ENCODE data around the gene CYBA. TPM values are rescaled to one million over a fixed set of nuclear protein-coding genes. Genes with fewer than 3 reads are reported as not detected.

The CYBA gene
- polyA plus RNA-seq, 4 donors = 61.1 to 320 (median 175) TPM

DNA sequence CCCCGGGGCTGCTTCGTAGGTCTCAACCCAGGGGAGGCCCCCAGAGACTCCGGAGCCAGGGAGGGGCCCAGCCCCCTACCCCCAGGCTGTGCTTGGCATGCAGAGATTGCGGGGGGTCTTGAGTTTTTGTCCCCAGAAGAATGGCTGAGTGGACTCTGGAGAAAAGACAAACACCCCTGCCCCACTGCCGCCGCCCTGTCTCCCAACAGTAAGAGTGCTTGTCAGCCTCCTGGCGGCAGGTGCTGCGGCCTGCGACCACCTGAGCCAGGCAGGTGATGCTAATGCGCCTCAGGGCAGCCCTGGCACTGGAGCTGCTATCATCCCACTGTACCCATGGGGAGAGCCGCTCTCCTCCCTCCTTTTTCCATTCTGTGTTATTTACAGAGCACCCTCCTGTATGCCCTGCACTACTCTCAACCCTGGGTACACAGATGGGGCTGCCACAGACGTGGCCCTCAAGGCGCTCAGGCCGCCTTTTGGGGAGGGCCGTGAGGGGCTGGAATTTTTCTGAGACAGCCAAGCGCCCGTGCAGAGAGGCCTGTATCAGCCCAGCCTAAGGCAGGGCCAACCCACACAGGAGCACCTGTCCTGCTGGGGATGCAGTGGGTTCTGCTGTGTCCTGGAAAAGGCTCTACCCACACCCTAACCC lies 15.1 kb downstream of the CYBA start:
- Histone ChIP-seq H3K36me3 (ENCODE audit: control insufficient read depth in 3 of 3, insufficient read depth in 2 of 3, low read depth in 1 of 3, low read length in 3 of 3) (peaks cover 7 to 27% (median 7%) of the 10 kb centered on the region in 3 donors), H3K4me1 (ENCODE audit: control insufficient read depth in 3 of 3, insufficient read depth in 2 of 3, low read depth in 1 of 3, low read length in 2 of 3) (peaks cover 0 to 25% (median 4%) of the 10 kb centered on the region in 3 donors), H3K4me3 (ENCODE audit: low read depth in 1 of 3, low read length in 3 of 3) (no peak overlapping the region), H3K27me3 (ENCODE audit: control insufficient read depth in 3 of 3, insufficient read depth in 3 of 3, low read length in 3 of 3) (peaks cover 0 to 50% (median 13%) of the 10 kb centered on the region in 3 donors), H3K9me3 (ENCODE audit: control insufficient read depth in 2 of 2, insufficient read depth in 1 of 2, low read depth in 1 of 2, low read length in 1 of 2) (no peaks in the 10 kb centered on the region), H3K27ac (ENCODE audit: low read depth in 1 of 3, low read length in 2 of 3) (peak overlapping the region in 1 of 3 donors; percentile 3)
- FAIRE-seq = no peak
- WGBS, 3 donors = 87 to 91% (median 89%) methylated on average over 17 of the region's 17 CpGs
- no peak for DNase-seq

- Histone ChIP-seq H3K36me3 (ENCODE audit: control insufficient read depth in 3 of 3, insufficient read depth in 2 of 3, low read depth in 1 of 3, low read length in 3 of 3) (peaks cover 7 to 33% (median 10%) of the 10 kb centered on the region in 3 donors), H3K4me3 (ENCODE audit: low read depth in 1 of 3, low read length in 3 of 3) (peak overlapping the region in 1 of 3 donors; percentile 61), H3K27me3 (ENCODE audit: control insufficient read depth in 3 of 3, insufficient read depth in 3 of 3, low read length in 3 of 3) (peaks cover 0 to 43% (median 12%) of the 10 kb centered on the region in 3 donors), H3K9me3 (ENCODE audit: control insufficient read depth in 2 of 2, insufficient read depth in 1 of 2, low read depth in 1 of 2, low read length in 1 of 2) (no peaks in the 10 kb centered on the region), H3K27ac (ENCODE audit: low read depth in 1 of 3, low read length in 2 of 3) (peak overlapping the region in 1 of 3 donors; percentile 32), H3K4me1 (ENCODE audit: control insufficient read depth in 3 of 3, insufficient read depth in 2 of 3, low read depth in 1 of 3, low read length in 2 of 3) (peaks cover 0 to 25% (median 4%) of the 10 kb centered on the region in 3 donors)
- no peak for FAIRE-seq
- WGBS, 3 donors = 38 to 47% (median 41%) methylated on average over 25 to 28 of the region's 28 CpGs
- DNase-seq = no peak
Observed at GRCh38 chr16:88634994-88635670, 15.7 kb downstream of the CYBA start.

- peak overlapping the region in 2 of 3 donors; percentile 49 to 59 for H3K27ac ChIP-seq (ENCODE audit: low read depth in 1 of 3, low read length in 2 of 3)
- H3K36me3 ChIP-seq (ENCODE audit: control insufficient read depth in 3 of 3, insufficient read depth in 2 of 3, low read depth in 1 of 3, low read length in 3 of 3) = peaks cover 7 to 41% (median 15%) of the 10 kb centered on the region in 3 donors
- peaks cover 0 to 35% (median 10%) of the 10 kb centered on the region in 3 donors for H3K27me3 ChIP-seq (ENCODE audit: control insufficient read depth in 3 of 3, insufficient read depth in 3 of 3, low read length in 3 of 3)
- WGBS, 3 donors = 3 to 5% (median 3%) methylated on average over 65 to 82 of the region's 82 CpGs
- no peak for FAIRE-seq
- H3K9me3 ChIP-seq (ENCODE audit: control insufficient read depth in 2 of 2, insufficient read depth in 1 of 2, low read depth in 1 of 2, low read length in 1 of 2) = no peaks in the 10 kb centered on the region
- peaks cover 0 to 18% (median 4%) of the 10 kb centered on the region in 3 donors for H3K4me1 ChIP-seq (ENCODE audit: control insufficient read depth in 3 of 3, insufficient read depth in 2 of 3, low read depth in 1 of 3, low read length in 2 of 3)
- H3K4me3 ChIP-seq (ENCODE audit: low read depth in 1 of 3, low read length in 3 of 3) = peak overlapping the region in 2 of 3 donors; percentile 33 to 61
- DNase-seq = peak; percentile 43 to 67
Observed at GRCh38 chr16:88634141-88634993, 16.5 kb downstream of the CYBA start.

DNA sequence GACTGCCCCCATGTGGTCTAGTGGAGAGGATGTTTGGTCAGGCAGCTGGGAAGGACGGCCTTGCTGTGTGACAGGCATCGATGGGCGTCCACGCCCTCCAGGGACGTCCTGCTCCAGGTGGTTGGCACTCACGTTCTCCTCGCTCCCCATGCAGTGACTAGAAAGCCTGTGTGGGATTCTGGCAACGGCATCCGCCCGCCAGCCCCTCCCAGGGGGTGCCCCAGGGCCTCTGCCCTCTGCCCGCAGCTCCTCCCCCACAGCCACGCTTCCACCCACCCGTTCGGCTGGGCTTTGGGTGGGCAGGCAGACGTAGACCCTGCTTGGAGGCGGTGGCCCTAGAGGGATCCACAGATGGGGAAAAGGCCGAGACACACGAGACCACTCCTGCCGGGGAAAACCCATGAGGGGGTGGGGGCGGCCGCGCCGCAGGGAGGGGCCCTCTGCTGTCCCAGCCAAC lies 17.1 kb downstream of the CYBA start:
- peak overlapping the region in 1 of 3 donors; percentile 61 for H3K4me3 ChIP-seq (ENCODE audit: low read depth in 1 of 3, low read length in 3 of 3)
- FAIRE-seq = no peak
- WGBS, 3 donors = 8 to 24% (median 13%) methylated on average over 21 to 23 of the region's 23 CpGs

DNA sequence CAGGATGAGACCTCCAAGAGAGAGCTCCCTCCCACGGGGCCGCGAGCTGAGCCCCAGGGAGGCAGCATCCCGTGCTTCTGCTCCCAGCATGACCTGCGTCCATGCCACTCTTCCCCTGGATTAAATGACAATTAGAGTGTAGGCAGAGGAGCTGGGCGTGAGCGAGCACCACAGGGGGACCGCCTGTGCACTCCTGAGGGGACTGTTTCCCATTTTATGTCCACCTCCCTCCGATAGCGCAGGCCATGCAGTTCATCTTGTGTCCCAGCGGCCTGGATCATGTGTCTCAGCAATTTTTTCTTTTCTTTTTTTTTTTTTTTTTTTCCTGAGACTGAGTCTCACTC lies 18.3 kb downstream of the CYBA start:
- no peak for FAIRE-seq

More for the DNA sequence above, 17.1 kb downstream of the CYBA start:
- DNase-seq = peak; percentile 55 to 58
- peak overlapping the region in 1 of 3 donors; percentile 49 for H3K27ac ChIP-seq (ENCODE audit: low read depth in 1 of 3, low read length in 2 of 3)
- H3K4me1 ChIP-seq (ENCODE audit: control insufficient read depth in 3 of 3, insufficient read depth in 2 of 3, low read depth in 1 of 3, low read length in 2 of 3) = peaks cover 0 to 11% (median 4%) of the 10 kb centered on the region in 3 donors
- H3K9me3 ChIP-seq (ENCODE audit: control insufficient read depth in 2 of 2, insufficient read depth in 1 of 2, low read depth in 1 of 2, low read length in 1 of 2) = no peaks in the 10 kb centered on the region
- H3K27me3 ChIP-seq (ENCODE audit: control insufficient read depth in 3 of 3, insufficient read depth in 3 of 3, low read length in 3 of 3) = peaks cover 0 to 29% (median 4%) of the 10 kb centered on the region in 3 donors
- peaks cover 7 to 45% (median 15%) of the 10 kb centered on the region in 3 donors for H3K36me3 ChIP-seq (ENCODE audit: control insufficient read depth in 3 of 3, insufficient read depth in 2 of 3, low read depth in 1 of 3, low read length in 3 of 3)

DNA sequence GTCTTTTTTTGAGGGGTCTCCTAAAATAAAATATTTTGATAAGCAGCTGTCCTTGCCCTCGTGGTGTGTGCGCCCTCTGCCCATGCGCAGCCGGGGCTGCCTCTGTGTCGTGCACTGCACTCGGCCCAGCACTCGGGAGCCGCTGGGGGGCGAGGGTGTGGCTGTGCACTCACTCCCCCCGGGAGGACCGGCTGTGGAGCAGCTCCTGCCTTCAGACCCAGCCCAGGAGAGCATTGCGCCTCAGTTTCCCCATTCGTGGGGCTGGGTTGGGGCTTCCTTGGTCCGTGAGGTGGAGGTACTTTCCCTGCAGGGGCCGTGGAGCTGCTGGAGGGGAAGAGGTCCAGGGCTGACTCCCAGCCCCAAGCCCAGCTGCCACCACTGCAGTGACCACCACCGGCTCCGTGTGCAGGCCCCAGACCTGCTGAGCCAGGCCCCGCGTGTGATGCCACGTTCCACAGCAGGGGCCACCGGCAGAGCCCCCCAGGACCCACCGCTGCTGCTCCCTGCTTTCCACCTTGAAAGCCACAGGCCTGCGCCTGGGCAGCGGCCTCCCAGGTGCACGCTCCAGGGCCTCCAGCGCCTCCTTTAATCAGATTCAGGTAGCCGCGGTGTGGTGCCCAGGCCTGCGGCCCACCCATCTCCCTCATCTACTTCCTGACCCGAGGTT lies 18.8 kb downstream of the CYBA start:
- H3K4me1 ChIP-seq (ENCODE audit: control insufficient read depth in 3 of 3, insufficient read depth in 2 of 3, low read depth in 1 of 3, low read length in 2 of 3) = peaks cover 0 to 8% (median 0%) of the 10 kb centered on the region in 3 donors
- H3K4me3 ChIP-seq (ENCODE audit: low read depth in 1 of 3, low read length in 3 of 3) = no peak overlapping the region
- DNase-seq (no peak), FAIRE-seq (no peak)
- peaks cover 0 to 16% (median 0%) of the 10 kb centered on the region in 3 donors for H3K27me3 ChIP-seq (ENCODE audit: control insufficient read depth in 3 of 3, insufficient read depth in 3 of 3, low read length in 3 of 3)
- WGBS, 3 donors = 92 to 93% (median 92%) methylated on average over 22 to 30 of the region's 30 CpGs
- H3K36me3 ChIP-seq (ENCODE audit: control insufficient read depth in 3 of 3, insufficient read depth in 2 of 3, low read depth in 1 of 3, low read length in 3 of 3) = peaks cover 7 to 61% (median 23%) of the 10 kb centered on the region in 3 donors
- no peak overlapping the region for H3K27ac ChIP-seq (ENCODE audit: low read depth in 1 of 3, low read length in 2 of 3)
- no peaks in the 10 kb centered on the region for H3K9me3 ChIP-seq (ENCODE audit: control insufficient read depth in 2 of 2, insufficient read depth in 1 of 2, low read depth in 1 of 2, low read length in 1 of 2)

More for the DNA sequence above, 18.3 kb downstream of the CYBA start:
- WGBS, 3 donors = 93 to 96% (median 95%) methylated on average over 11 of the region's 11 CpGs
- Histone ChIP-seq H3K27me3 (ENCODE audit: control insufficient read depth in 3 of 3, insufficient read depth in 3 of 3, low read length in 3 of 3) (peaks cover 0 to 20% (median 0%) of the 10 kb centered on the region in 3 donors), H3K4me3 (ENCODE audit: low read depth in 1 of 3, low read length in 3 of 3) (no peak overlapping the region), H3K4me1 (ENCODE audit: control insufficient read depth in 3 of 3, insufficient read depth in 2 of 3, low read depth in 1 of 3, low read length in 2 of 3) (peaks cover 0 to 8% (median 0%) of the 10 kb centered on the region in 3 donors), H3K36me3 (ENCODE audit: control insufficient read depth in 3 of 3, insufficient read depth in 2 of 3, low read depth in 1 of 3, low read length in 3 of 3) (peaks cover 7 to 56% (median 23%) of the 10 kb centered on the region in 3 donors), H3K27ac (ENCODE audit: low read depth in 1 of 3, low read length in 2 of 3) (no peak overlapping the region), H3K9me3 (ENCODE audit: control insufficient read depth in 2 of 2, insufficient read depth in 1 of 2, low read depth in 1 of 2, low read length in 1 of 2) (no peaks in the 10 kb centered on the region)
- no peak for DNase-seq

GRCh38 chr16:88631384-88631783 lies 19.5 kb downstream of the CYBA start:
- DNase-seq (no peak), FAIRE-seq (no peak)
- no peak overlapping the region for H3K27ac ChIP-seq (ENCODE audit: low read depth in 1 of 3, low read length in 2 of 3)
- H3K27me3 ChIP-seq (ENCODE audit: control insufficient read depth in 3 of 3, insufficient read depth in 3 of 3, low read length in 3 of 3) = peaks cover 0 to 14% (median 0%) of the 10 kb centered on the region in 3 donors
- H3K4me3 ChIP-seq (ENCODE audit: low read depth in 1 of 3, low read length in 3 of 3) = no peak overlapping the region
- WGBS, 3 donors = 79 to 83% (median 81%) methylated on average over 16 of the region's 16 CpGs
- no peaks in the 10 kb centered on the region for H3K9me3 ChIP-seq (ENCODE audit: control insufficient read depth in 2 of 2, insufficient read depth in 1 of 2, low read depth in 1 of 2, low read length in 1 of 2)
- peaks cover 7 to 68% (median 23%) of the 10 kb centered on the region in 3 donors for H3K36me3 ChIP-seq (ENCODE audit: control insufficient read depth in 3 of 3, insufficient read depth in 2 of 3, low read depth in 1 of 3, low read length in 3 of 3)
- peaks cover 0 to 8% (median 0%) of the 10 kb centered on the region in 3 donors for H3K4me1 ChIP-seq (ENCODE audit: control insufficient read depth in 3 of 3, insufficient read depth in 2 of 3, low read depth in 1 of 3, low read length in 2 of 3)
